Smooth muscle cell (in vitro differentiated cells): Measurements from ENCODE around the gene VCAM1. TPM values are rescaled to one million over a fixed set of nuclear protein-coding genes. Genes with fewer than 3 reads are reported as not detected.

Experiments used
- DNase-seq: peaks from one replicate; lab custom pipeline; 2025; ENCODE audit not compliant: unreplicated experiment; lab: John Stamatoyannopoulos, UW
- H2AFZ ChIP-seq: fragments of 200-600 bp; sonication (generic); 2 replicates; pipeline ENCODE4 v1.6.0; 2016; ENCODE audit warnings: antibody characterized with exemption, low read depth, mild to moderate bottlenecking
- H3F3A ChIP-seq: fragments of 200-600 bp; sonication (generic); 2 replicates; pipeline ENCODE4 v1.6.0; 2017; ENCODE audit warnings: antibody characterized with exemption, low read depth
- H3K27ac ChIP-seq: fragments of 200-600 bp; sonication (generic); 2 replicates; pipeline ENCODE4 v1.5.1; 2016; ENCODE audit warnings: low read depth, mild to moderate bottlenecking
- H3K27me3 ChIP-seq: fragments of 200-600 bp; sonication (generic); 2 replicates; pipeline ENCODE4 v1.6.1; 2016; ENCODE audit warnings: low read depth, mild to moderate bottlenecking
- H3K36me3 ChIP-seq: fragments of 200-600 bp; sonication (generic); 2 replicates; pipeline ENCODE4 v1.5.1; 2016; ENCODE audit warnings: low read depth
- H3K4me1 ChIP-seq: fragments of 200-600 bp; sonication (generic); 2 replicates; pipeline ENCODE4 v1.5.1; 2016; ENCODE audit warnings: low read depth
- H3K4me2 ChIP-seq: fragments of 200-600 bp; sonication (generic); 2 replicates; pipeline ENCODE4 v1.6.0; 2016; ENCODE audit warnings: mild to moderate bottlenecking
- H3K4me3 ChIP-seq: fragments of 200-600 bp; sonication (generic); 2 replicates; pipeline ENCODE4 v1.5.1; 2016; ENCODE audit warnings: mild to moderate bottlenecking
- H3K79me2 ChIP-seq: fragments of 200-600 bp; sonication (generic); 2 replicates; pipeline ENCODE4 v1.6.0; 2016; ENCODE audit warnings: low read depth, mild to moderate bottlenecking
- H3K9ac ChIP-seq: fragments of 200-600 bp; sonication (generic); 2 replicates; pipeline ENCODE4 v1.6.0; 2016; ENCODE audit warnings: low read depth
- H3K9me3 ChIP-seq: fragments of 200-600 bp; sonication (generic); replicated peaks from 2 replicates; pipeline ENCODE4 v1.5.1; 2016; ENCODE audit warnings: low read depth
- H4K20me1 ChIP-seq: fragments of 200-600 bp; sonication (generic); 2 replicates; pipeline ENCODE4 v1.6.0; 2016; ENCODE audit warnings: low read depth
- CTCF ChIP-seq: fragments of 200-600 bp; sonication (generic); IDR thresholded peaks from 2 replicates; pipeline ENCODE4 v1.5.1; 2017; ENCODE audit warnings: borderline replicate concordance, mild to moderate bottlenecking, antibody characterized with exemption; ENCODE audit not compliant: insufficient read depth, poor library complexity, severe bottlenecking
- WGBS: methylation state at CpG from one replicate; pipeline ENCODE4 v1.1.7; 2016; ENCODE audit warnings: low lambda C conversion rate; 5-methylcytosine and 5-hydroxymethylcytosine counted together
- polyA plus RNA-seq: library from polyadenylated mRNA; unstranded; fragments of >200 nt; fragmentation: Nextera tagmentation; extraction: Ambion mirVana; gene quantifications from 2 replicates; pipeline ENCODE4 v1.2.1, GENCODE V29; 2016
- total RNA-seq: library from RNA; depleted of rRNA; stranded (reverse); fragments of >200 nt; gene quantifications from 2 replicates; pipeline ENCODE4 v1.2.3, GENCODE V29; 2014

Gene VCAM1
- total and polyA plus RNA-seq, 2 experiments from 2014 or later, result 63.8 to 105 TPM

DNA sequence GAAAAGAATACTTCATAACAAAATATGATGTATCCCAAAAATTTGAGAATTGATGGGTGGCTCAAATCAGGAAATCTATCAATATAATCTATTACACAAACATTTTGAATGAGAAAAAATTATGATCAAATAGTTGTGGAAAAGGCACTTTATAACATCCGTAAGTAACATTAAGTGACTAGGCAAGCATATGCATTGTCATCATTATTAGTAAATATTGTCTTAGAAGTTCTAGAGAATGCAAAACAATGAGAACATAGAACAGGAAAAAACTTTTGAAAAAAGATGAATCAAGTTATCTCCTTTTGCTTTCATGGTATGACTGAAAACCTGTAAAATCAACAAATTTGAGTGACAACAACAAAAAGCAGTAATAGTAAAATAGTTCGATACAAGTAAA is 42.9 kb downstream of the VCAM1 start:
- Histone ChIP-seq H3K4me3 (no peak overlapping the region), H4K20me1 (no peaks in the 10 kb centered on the region), H3K36me3 (no peaks in the 10 kb centered on the region), H2AFZ (no peak overlapping the region), H3F3A (no peaks in the 10 kb centered on the region), H3K4me1 (no peaks in the 10 kb centered on the region), H3K4me2 (no peak overlapping the region), H3K27ac (no peak overlapping the region), H3K27me3 (no peaks in the 10 kb centered on the region), H3K9me3 (no peaks in the 10 kb centered on the region), H3K79me2 (no peaks in the 10 kb centered on the region), H3K9ac (no peak overlapping the region)
- DNase-seq, result no peak
- WGBS, result 49% methylated on average over 2 of the region's 2 CpGs
- no peak for TF ChIP-seq CTCF

DNA sequence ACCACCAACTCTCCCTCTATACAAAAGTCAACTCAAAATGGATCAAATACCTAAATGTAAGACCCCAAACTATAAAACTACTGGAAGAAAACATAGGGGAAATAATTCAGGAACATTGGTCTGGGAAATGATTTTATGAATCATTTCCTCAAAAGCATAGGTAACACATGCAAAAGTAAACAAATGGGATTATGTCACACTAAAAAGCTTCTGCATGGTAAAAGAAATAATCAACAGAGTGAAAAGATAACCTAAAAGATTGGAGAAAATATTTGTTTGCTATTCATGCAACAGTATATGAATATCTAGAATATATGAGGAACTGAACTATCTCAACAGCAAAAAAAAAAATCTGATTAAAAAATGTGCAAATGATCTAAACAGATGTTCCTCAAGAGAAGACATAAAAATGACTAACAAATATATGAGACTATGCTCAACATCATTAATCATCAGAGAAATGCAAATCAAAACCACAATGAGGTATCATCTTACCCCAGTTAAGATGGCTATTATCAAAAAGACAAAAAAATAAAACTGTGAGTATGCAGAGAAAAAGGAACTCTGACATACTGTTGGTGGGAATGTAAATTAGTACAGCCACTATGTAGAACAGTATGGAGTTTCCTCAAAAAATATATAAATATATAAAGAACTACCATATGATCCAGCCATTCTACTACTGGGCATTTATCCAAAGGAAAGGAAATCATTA is 47.8 kb downstream of the VCAM1 start:
- H3K36me3 ChIP-seq, result no peaks in the 10 kb centered on the region
- no peak overlapping the region for H2AFZ ChIP-seq
- H3K4me3 ChIP-seq, result no peak overlapping the region
- H3K9ac ChIP-seq, result no peak overlapping the region
- no peak for TF ChIP-seq CTCF
- no peaks in the 10 kb centered on the region for H3K79me2 ChIP-seq
- H3K4me1 ChIP-seq, result no peaks in the 10 kb centered on the region
- H3K4me2 ChIP-seq, result no peak overlapping the region
- no peaks in the 10 kb centered on the region for H3K27me3 ChIP-seq
- no peaks in the 10 kb centered on the region for H3K9me3 ChIP-seq
- DNase-seq, result no peak
- no peaks in the 10 kb centered on the region for H3F3A ChIP-seq
- H4K20me1 ChIP-seq, result no peaks in the 10 kb centered on the region
- H3K27ac ChIP-seq, result no peak overlapping the region

DNA sequence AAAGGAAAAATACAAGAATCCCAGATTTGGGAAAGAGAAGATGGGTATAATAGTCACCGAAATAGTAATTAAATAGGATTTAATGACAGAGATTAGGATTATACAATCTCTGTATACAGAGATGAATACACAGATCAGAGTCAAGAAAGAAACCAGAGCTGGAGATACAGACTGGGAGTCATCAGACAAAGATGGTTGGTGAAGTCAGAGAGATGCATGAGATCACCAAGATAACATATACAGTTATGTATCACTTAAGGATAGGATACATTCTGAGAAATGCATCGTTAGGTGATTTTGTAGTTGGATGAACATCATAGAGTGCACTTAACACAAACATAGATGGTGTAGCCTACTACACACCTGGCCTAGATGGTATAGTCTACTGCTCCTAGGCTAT is 49.8 kb downstream of the VCAM1 start:
- TF ChIP-seq CTCF, result no peak
- no peaks in the 10 kb centered on the region for H3K9me3 ChIP-seq
- DNase-seq, result no peak
- H2AFZ ChIP-seq, result no peak overlapping the region
- WGBS, result 89% methylated on average over 2 of the region's 2 CpGs
- H3K4me3 ChIP-seq, result no peak overlapping the region
- H3K4me1 ChIP-seq, result no peaks in the 10 kb centered on the region
- no peaks in the 10 kb centered on the region for H3K79me2 ChIP-seq
- H4K20me1 ChIP-seq, result no peaks in the 10 kb centered on the region
- H3K9ac ChIP-seq, result no peak overlapping the region
- no peak overlapping the region for H3K4me2 ChIP-seq
- no peaks in the 10 kb centered on the region for H3K36me3 ChIP-seq
- H3F3A ChIP-seq, result no peaks in the 10 kb centered on the region
- H3K27me3 ChIP-seq, result no peaks in the 10 kb centered on the region
- no peak overlapping the region for H3K27ac ChIP-seq
